ENCODE measurements around the gene ZNF169. TPM values are rescaled to one million over a fixed set of nuclear protein-coding genes. Genes with fewer than 3 reads are reported as not detected.

Gene ZNF169
- total RNA-seq, 2 experiments from 2014 or later: 11.2 to 22.2 TPM

DNA sequence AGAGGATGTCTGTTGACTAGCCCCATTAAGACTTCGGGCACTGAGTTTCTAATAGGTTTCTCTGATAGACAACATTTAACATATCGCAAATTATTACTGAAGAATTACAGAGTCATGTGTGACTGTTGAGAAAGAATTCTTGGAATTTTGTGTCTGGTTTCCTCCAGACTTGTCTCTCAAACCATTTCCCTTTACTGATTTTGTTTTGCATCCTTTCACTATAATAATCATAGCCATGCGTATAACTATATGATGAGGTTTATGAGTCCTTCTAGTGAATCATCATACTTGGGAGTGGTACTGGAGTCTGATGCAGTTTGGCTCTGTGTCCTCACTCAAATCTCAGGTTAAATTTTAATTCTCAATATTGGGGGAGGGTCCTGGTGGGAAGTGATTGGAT, 27.0 kb downstream of the ZNF169 start:
- no TSS peak for BruUV-seq (replicated peaks)
- no peaks in the 10 kb centered on the region for H3K9me3 ChIP-seq (ENCODE audit: low read length)
- no peaks in the 10 kb centered on the region for H3K4me1 ChIP-seq (ENCODE audit: insufficient read depth, low read length, poor library complexity, severe bottlenecking)
- CTCF ChIA-PET (ENCODE audit: unreplicated experiment): no interaction called here
- no peak overlapping the region for H3K4me3 ChIP-seq (ENCODE audit: low read depth, low read length, poor library complexity, severe bottlenecking)
- peaks cover 23% of the 10 kb centered on the region for H3K36me3 ChIP-seq (ENCODE audit: insufficient read depth, low read length)
- H3K27ac ChIP-seq (ENCODE audit: low read depth, low read length, poor library complexity, severe bottlenecking): no peak overlapping the region
- no peaks in the 10 kb centered on the region for H4K20me1 ChIP-seq (ENCODE audit: insufficient read depth, low read length)
- no peaks in the 10 kb centered on the region for H3K9me2 ChIP-seq (ENCODE audit: insufficient read depth, low read length)
- no peak overlapping the region for H2AFZ ChIP-seq (ENCODE audit: low read length)
- no peak for TF ChIP-seq CTCF (conservative IDR thresholded peaks at IDR 0.05; ENCODE audit: low read length)
- no peak for TF ChIP-seq EZH2phosphoT487 (IDR thresholded peaks at IDR 0.05; ENCODE audit: borderline replicate concordance, low read depth, low read length)
- no peaks in the 10 kb centered on the region for H3K79me2 ChIP-seq (ENCODE audit: insufficient read depth, low read depth, low read length)
- no peak overlapping the region for H3K4me2 ChIP-seq (ENCODE audit: low read length)
- DNase-seq (ENCODE audit: low spot score): no peak
- intact Hi-C loops (cut with micrococcal nuclease; ENCODE audit: unreplicated experiment): no loop called here
- POLR2A ChIA-PET: interaction anchor here (1.1 kb wide), 1 partner anchor 161 kb away, joined by 3 read pairs; no protein-coding TSS in a partner anchor

GRCh38 chr9:94287877-94288513, 28.9 kb downstream of the ZNF169 start:
- Histone ChIP-seq H4K20me1 (ENCODE audit: insufficient read depth, low read length) (no peaks in the 10 kb centered on the region), H3K4me1 (ENCODE audit: insufficient read depth, low read length, poor library complexity, severe bottlenecking) (no peaks in the 10 kb centered on the region), H3K79me2 (ENCODE audit: insufficient read depth, low read depth, low read length) (no peaks in the 10 kb centered on the region), H2AFZ (ENCODE audit: low read length) (no peak overlapping the region), H3K4me2 (ENCODE audit: low read length) (no peak overlapping the region), H3K9me3 (ENCODE audit: low read length) (no peaks in the 10 kb centered on the region), H3K4me3 (ENCODE audit: low read depth, low read length, poor library complexity, severe bottlenecking) (no peak overlapping the region), H3K36me3 (ENCODE audit: insufficient read depth, low read length) (peaks cover 23% of the 10 kb centered on the region), H3K27ac (ENCODE audit: low read depth, low read length, poor library complexity, severe bottlenecking) (no peak overlapping the region), H3K9me2 (ENCODE audit: insufficient read depth, low read length) (no peaks in the 10 kb centered on the region)
- BruUV-seq (replicated peaks): no TSS peak
- DNase-seq (ENCODE audit: low spot score): no peak
- ChIA-PET CTCF (ENCODE audit: unreplicated experiment) (no interaction called here), POLR2A (no interaction called here)
- no peak for TF ChIP-seq CTCF (conservative IDR thresholded peaks at IDR 0.05; ENCODE audit: low read length)
- no peak for TF ChIP-seq EZH2phosphoT487 (IDR thresholded peaks at IDR 0.05; ENCODE audit: borderline replicate concordance, low read depth, low read length)
- intact Hi-C loops (cut with micrococcal nuclease; ENCODE audit: unreplicated experiment): no loop called here

DNA sequence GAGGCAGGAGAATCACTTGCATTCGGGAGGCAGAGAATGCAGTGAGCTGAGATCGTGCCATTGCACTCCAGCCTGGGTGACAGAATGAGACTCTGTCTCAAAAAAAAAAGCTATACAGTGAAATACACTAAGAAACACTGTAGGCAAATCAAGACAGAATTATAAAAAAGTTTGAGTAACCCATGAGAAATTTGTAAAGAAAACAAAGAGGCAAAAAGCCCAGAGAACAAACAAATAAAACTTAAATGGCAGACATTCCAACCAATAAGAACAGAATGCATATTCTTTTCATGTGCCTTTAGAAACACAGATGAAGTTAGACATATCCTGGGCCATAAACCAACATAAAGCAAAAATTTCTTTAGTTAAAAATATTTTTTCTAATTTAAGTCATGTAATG, 30.6 kb downstream of the ZNF169 start:
- TF ChIP-seq EZH2phosphoT487 (IDR thresholded peaks at IDR 0.05; ENCODE audit: borderline replicate concordance, low read depth, low read length) (no peak), CTCF (conservative IDR thresholded peaks at IDR 0.05; ENCODE audit: low read length) (no peak)
- no peaks in the 10 kb centered on the region for H4K20me1 ChIP-seq (ENCODE audit: insufficient read depth, low read length)
- H3K36me3 ChIP-seq (ENCODE audit: insufficient read depth, low read length): peaks cover 35% of the 10 kb centered on the region
- no peak overlapping the region for H2AFZ ChIP-seq (ENCODE audit: low read length)
- H3K4me1 ChIP-seq (ENCODE audit: insufficient read depth, low read length, poor library complexity, severe bottlenecking): no peaks in the 10 kb centered on the region
- no TSS peak for BruUV-seq (replicated peaks)
- H3K9me2 ChIP-seq (ENCODE audit: insufficient read depth, low read length): no peaks in the 10 kb centered on the region
- H3K4me2 ChIP-seq (ENCODE audit: low read length): no peak overlapping the region
- CTCF ChIA-PET (ENCODE audit: unreplicated experiment): no interaction called here
- no peak overlapping the region for H3K4me3 ChIP-seq (ENCODE audit: low read depth, low read length, poor library complexity, severe bottlenecking)
- H3K27ac ChIP-seq (ENCODE audit: low read depth, low read length, poor library complexity, severe bottlenecking): no peak overlapping the region
- no peaks in the 10 kb centered on the region for H3K9me3 ChIP-seq (ENCODE audit: low read length)
- no peaks in the 10 kb centered on the region for H3K79me2 ChIP-seq (ENCODE audit: insufficient read depth, low read depth, low read length)
- DNase-seq (ENCODE audit: low spot score): no peak
- POLR2A ChIA-PET: interaction anchor here (0.8 kb wide), 1 partner anchor 14 kb away, joined by 3 read pairs; no protein-coding TSS in a partner anchor
- intact Hi-C loops (cut with micrococcal nuclease; ENCODE audit: unreplicated experiment): no loop called here
